Smooth muscle cell (in vitro differentiated cells): ENCODE data around the gene CD8B2. TPM values are rescaled to one million over a fixed set of nuclear protein-coding genes. Genes with fewer than 3 reads are reported as not detected.

ENCODE experiments used
- DNase-seq: peaks from one replicate; lab custom pipeline; 2025; ENCODE audit not compliant: unreplicated experiment; lab: John Stamatoyannopoulos, UW
- H2AFZ ChIP-seq: fragments of 200-600 bp; sonication (generic); 2 replicates; pipeline ENCODE4 v1.6.0; 2016; ENCODE audit warnings: antibody characterized with exemption, low read depth, mild to moderate bottlenecking
- H3F3A ChIP-seq: fragments of 200-600 bp; sonication (generic); 2 replicates; pipeline ENCODE4 v1.6.0; 2017; ENCODE audit warnings: antibody characterized with exemption, low read depth
- H3K27ac ChIP-seq: fragments of 200-600 bp; sonication (generic); 2 replicates; pipeline ENCODE4 v1.5.1; 2016; ENCODE audit warnings: low read depth, mild to moderate bottlenecking
- H3K27me3 ChIP-seq: fragments of 200-600 bp; sonication (generic); 2 replicates; pipeline ENCODE4 v1.6.1; 2016; ENCODE audit warnings: low read depth, mild to moderate bottlenecking
- H3K36me3 ChIP-seq: fragments of 200-600 bp; sonication (generic); 2 replicates; pipeline ENCODE4 v1.5.1; 2016; ENCODE audit warnings: low read depth
- H3K4me1 ChIP-seq: fragments of 200-600 bp; sonication (generic); 2 replicates; pipeline ENCODE4 v1.5.1; 2016; ENCODE audit warnings: low read depth
- H3K4me2 ChIP-seq: fragments of 200-600 bp; sonication (generic); 2 replicates; pipeline ENCODE4 v1.6.0; 2016; ENCODE audit warnings: mild to moderate bottlenecking
- H3K4me3 ChIP-seq: fragments of 200-600 bp; sonication (generic); 2 replicates; pipeline ENCODE4 v1.5.1; 2016; ENCODE audit warnings: mild to moderate bottlenecking
- H3K79me2 ChIP-seq: fragments of 200-600 bp; sonication (generic); 2 replicates; pipeline ENCODE4 v1.6.0; 2016; ENCODE audit warnings: low read depth, mild to moderate bottlenecking
- H3K9ac ChIP-seq: fragments of 200-600 bp; sonication (generic); 2 replicates; pipeline ENCODE4 v1.6.0; 2016; ENCODE audit warnings: low read depth
- H3K9me3 ChIP-seq: fragments of 200-600 bp; sonication (generic); replicated peaks from 2 replicates; pipeline ENCODE4 v1.5.1; 2016; ENCODE audit warnings: low read depth
- H4K20me1 ChIP-seq: fragments of 200-600 bp; sonication (generic); 2 replicates; pipeline ENCODE4 v1.6.0; 2016; ENCODE audit warnings: low read depth
- WGBS: methylation state at CpG from one replicate; pipeline ENCODE4 v1.1.7; 2016; ENCODE audit warnings: low lambda C conversion rate; 5-methylcytosine and 5-hydroxymethylcytosine counted together
- polyA plus RNA-seq: library from polyadenylated mRNA; unstranded; fragments of >200 nt; fragmentation: Nextera tagmentation; extraction: Ambion mirVana; gene quantifications from 2 replicates; pipeline ENCODE4 v1.2.1, GENCODE V29; 2016
- total RNA-seq: library from RNA; depleted of rRNA; stranded (reverse); fragments of >200 nt; gene quantifications from 2 replicates; pipeline ENCODE4 v1.2.3, GENCODE V29; 2014
- TF ChIP-seq, protein P1 (sequence below): fragments of 200-600 bp; sonication (generic); IDR thresholded peaks from 2 replicates; pipeline ENCODE4 v1.5.1; 2017; ENCODE audit warnings: borderline replicate concordance, mild to moderate bottlenecking, antibody characterized with exemption; ENCODE audit not compliant: insufficient read depth, poor library complexity, severe bottlenecking

CD8B2 gene
- total and polyA plus RNA-seq, 2 experiments from 2014 or later: not detected

DNA sequence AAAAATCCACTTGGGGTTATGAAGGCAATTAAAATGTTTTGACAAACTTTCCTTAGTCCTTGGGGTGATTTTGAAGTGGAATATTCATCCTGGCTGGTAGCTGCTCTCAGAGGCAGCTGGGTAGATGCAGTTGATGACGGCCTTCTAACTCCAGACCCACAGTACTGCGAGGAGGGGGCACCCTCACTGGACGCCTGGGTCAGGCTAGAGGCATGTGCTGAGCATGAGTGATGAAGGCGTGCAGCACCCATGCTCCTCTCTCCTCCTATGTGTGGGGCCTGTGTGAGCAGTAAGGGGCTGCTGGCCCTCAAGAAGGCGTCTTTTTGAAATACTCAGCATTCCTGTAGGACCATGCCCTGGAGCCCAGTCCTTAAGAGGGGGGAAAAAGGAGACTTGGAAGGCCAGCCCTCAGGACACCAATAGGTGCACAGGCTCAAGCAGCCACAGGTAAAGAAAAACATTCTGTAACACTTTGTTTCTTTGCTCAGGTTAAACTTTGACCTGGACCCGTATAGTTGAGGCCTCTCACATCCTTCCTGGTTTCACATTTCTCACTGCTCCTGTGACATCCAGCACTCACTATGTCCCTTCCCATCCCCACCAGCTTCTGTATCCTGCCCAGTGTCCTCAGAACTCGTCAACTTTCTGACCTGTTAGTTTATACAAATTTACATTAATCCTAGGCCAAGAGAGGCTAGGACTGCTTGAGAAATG is 64.4 kb downstream of the CD8B2 start:
- Histone ChIP-seq H3K9me3 (no peaks in the 10 kb centered on the region), H2AFZ (no peak overlapping the region), H3K36me3 (no peaks in the 10 kb centered on the region), H3K79me2 (no peaks in the 10 kb centered on the region), H3K27ac (no peak overlapping the region), H4K20me1 (no peaks in the 10 kb centered on the region), H3K4me2 (no peak overlapping the region), H3K4me1 (no peaks in the 10 kb centered on the region), H3K27me3 (no peaks in the 10 kb centered on the region), H3K9ac (no peak overlapping the region), H3F3A (no peaks in the 10 kb centered on the region), H3K4me3 (no peak overlapping the region)
- 87% methylated on average over 7 of the region's 7 CpGs for WGBS
- TF ChIP-seq, protein P1, sequence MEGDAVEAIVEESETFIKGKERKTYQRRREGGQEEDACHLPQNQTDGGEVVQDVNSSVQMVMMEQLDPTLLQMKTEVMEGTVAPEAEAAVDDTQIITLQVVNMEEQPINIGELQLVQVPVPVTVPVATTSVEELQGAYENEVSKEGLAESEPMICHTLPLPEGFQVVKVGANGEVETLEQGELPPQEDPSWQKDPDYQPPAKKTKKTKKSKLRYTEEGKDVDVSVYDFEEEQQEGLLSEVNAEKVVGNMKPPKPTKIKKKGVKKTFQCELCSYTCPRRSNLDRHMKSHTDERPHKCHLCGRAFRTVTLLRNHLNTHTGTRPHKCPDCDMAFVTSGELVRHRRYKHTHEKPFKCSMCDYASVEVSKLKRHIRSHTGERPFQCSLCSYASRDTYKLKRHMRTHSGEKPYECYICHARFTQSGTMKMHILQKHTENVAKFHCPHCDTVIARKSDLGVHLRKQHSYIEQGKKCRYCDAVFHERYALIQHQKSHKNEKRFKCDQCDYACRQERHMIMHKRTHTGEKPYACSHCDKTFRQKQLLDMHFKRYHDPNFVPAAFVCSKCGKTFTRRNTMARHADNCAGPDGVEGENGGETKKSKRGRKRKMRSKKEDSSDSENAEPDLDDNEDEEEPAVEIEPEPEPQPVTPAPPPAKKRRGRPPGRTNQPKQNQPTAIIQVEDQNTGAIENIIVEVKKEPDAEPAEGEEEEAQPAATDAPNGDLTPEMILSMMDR: no peak
- DNase-seq: no peak

DNA sequence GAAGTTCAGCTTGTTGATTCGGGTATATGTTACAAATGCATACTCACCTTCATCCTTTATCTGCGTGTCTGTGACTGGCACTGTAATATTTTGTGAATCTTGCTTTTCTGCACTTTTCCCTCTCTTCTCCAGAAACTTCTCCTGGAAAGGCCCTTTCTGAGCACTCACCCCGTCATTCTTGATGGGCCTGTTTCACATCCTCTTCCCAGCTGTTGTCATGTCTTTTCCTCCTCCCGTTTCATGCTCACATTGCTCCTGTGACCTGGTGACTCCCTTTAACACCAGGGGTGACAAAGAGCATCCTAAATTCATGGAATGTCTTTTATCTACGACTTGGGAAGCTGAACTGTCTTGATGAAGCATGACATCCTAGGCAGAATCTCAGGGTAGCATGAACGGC is 65.8 kb downstream of the CD8B2 start:
- WGBS: 80% methylated on average over 6 of the region's 6 CpGs
- Histone ChIP-seq H2AFZ (no peak overlapping the region), H3K79me2 (no peaks in the 10 kb centered on the region), H3K4me3 (no peak overlapping the region), H3K9me3 (no peaks in the 10 kb centered on the region), H3K4me1 (no peaks in the 10 kb centered on the region), H3K27me3 (no peaks in the 10 kb centered on the region), H3K36me3 (no peaks in the 10 kb centered on the region), H4K20me1 (no peaks in the 10 kb centered on the region), H3K9ac (no peak overlapping the region), H3F3A (no peaks in the 10 kb centered on the region), H3K4me2 (no peak overlapping the region), H3K27ac (no peak overlapping the region)
- DNase-seq: no peak
- TF ChIP-seq, protein P1: no peak

DNA sequence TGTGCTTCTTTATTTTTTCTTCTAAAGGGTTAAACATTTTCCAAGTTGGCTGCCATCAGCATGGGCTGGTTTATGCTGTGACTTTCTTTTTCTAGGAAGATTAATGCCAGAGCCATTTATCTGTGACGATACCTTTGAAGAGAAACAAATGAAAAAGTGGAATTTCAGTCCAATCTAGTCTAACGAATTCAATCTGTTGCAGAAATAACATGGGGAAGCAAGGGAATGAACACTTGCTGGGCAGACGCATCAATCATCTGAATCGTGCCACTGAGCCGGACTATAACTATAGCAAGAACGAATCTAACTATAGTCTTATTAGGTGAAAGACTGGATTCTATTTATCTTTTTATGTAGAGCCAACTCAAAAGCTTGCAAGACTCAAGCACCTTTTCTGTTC is 66.2 kb downstream of the CD8B2 start:
- Histone ChIP-seq H3F3A (no peaks in the 10 kb centered on the region), H2AFZ (no peak overlapping the region), H3K4me3 (no peak overlapping the region), H3K27ac (no peak overlapping the region), H4K20me1 (no peaks in the 10 kb centered on the region), H3K36me3 (no peaks in the 10 kb centered on the region), H3K9me3 (no peaks in the 10 kb centered on the region), H3K4me2 (no peak overlapping the region), H3K27me3 (no peaks in the 10 kb centered on the region), H3K9ac (no peak overlapping the region), H3K4me1 (no peaks in the 10 kb centered on the region), H3K79me2 (no peaks in the 10 kb centered on the region)
- TF ChIP-seq, protein P1: no peak
- 90% methylated on average over 6 of the region's 6 CpGs for whole genome bisulfite sequencing
- DNase-seq: no peak

DNA sequence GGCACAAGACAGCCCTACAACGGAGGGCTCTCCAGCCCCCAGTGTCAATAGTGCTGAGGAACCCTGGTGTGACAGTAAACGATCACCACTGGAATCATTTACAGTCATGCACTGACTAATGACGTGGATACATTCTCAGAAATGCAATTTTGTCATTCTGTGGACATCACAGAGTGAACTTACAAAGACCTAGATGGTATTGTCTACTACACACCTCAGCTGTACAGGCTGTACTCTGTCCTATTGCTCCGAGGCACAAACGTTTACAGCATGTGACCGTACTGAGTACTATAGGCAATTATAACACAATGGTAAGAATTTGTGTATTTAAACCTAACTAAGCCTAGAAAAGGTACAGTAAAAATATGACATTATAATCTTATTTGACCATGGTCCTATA is 67.2 kb downstream of the CD8B2 start:
- H3K4me2 ChIP-seq: no peak overlapping the region
- H2AFZ ChIP-seq: no peak overlapping the region
- H3K9me3 ChIP-seq: no peaks in the 10 kb centered on the region
- no peak overlapping the region for H3K4me3 ChIP-seq
- DNase-seq: no peak
- no peaks in the 10 kb centered on the region for H3K79me2 ChIP-seq
- TF ChIP-seq, protein P1: no peak
- H3K4me1 ChIP-seq: no peaks in the 10 kb centered on the region
- 87% methylated on average over 6 of the region's 6 CpGs for WGBS
- H3K9ac ChIP-seq: no peak overlapping the region
- no peaks in the 10 kb centered on the region for H3F3A ChIP-seq
- no peaks in the 10 kb centered on the region for H4K20me1 ChIP-seq
- H3K27ac ChIP-seq: no peak overlapping the region
- no peaks in the 10 kb centered on the region for H3K36me3 ChIP-seq
- H3K27me3 ChIP-seq: no peaks in the 10 kb centered on the region
